ENCODE results near the gene MED20.

MED20 gene

DNA sequence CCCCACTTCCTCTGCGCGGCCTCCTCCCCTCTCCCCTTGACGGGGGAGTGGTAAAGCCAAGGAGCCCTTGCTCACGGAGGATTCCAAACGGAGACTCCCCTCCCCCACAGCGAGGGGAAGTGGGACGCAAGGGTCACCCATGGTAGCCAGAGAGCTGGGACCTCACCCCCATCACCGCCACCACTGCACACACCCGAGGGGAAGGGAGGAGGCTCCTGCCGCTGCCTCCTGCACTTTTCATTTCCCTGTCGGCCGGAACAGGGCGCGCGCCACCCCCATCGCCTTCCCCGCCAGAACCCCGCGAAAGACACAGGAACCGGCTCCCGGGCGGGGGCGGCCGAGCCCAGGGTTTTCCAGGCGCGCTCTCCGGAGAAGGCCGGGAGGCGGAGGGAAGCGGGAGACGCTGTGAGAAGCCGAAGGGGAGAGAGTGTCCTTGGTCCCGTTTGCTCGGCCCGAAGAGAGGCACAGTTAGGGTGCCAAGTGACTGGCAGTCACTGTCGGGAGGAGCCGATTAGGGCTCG is 19.9 kb upstream of the MED20 start:
- peak; percentile 46 for DNase-seq

DNA sequence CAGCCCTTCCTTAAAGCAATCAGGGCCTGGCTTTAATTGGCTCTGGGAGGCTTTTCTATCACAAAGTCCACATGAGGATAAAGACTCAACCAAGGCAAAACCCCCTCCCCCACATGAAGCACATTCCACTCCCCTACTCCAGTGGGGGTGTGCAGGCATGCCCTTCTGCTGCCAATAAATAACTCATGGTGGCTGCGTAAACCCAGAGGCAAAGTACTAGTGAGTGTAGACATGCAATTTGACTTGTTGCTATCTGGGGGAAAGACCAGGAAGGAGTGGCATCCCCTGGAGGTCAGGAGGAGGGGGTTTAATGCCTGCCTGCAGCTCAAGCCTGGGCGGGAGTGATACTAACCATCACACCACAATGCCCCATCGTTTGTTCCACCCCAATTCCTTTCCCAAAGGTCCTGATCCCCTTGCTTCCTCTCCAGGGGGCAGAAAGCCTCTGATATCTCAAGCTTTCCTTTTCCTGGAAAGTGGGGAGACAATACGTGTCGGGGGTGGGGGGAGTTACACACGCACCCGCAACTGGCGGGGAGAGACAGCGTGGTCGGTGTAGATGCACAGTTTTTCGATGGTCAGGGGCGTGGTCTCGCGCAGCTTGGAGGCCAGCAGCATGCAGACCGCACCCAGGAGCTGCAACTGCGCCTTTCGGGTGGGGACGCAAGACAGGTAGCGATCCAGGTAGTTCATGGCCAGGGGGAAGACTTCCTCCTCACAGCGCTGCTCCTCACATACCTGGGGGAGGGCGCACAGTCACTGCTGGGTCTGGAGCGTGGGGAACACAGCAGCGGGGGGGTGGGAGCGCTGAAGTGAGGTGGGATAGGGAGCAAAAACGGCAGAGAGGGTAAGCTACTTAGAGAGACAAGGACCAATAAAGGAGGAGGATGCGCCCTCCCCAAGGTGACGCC is 19.2 kb upstream of the MED20 start:
- peak; percentile 25 for DNase-seq

- DNase-seq: peak; percentile 19
Measured at GRCh38 chr6:41939176-41939847, 18.4 kb upstream of the MED20 start.

- DNase-seq: no peak
Measured at GRCh38 chr6:41938590-41939175, 17.7 kb upstream of the MED20 start.

- DNase-seq: peak; percentile 67
Measured at GRCh38 chr6:41937861-41938574, 17.1 kb upstream of the MED20 start.

GRCh38 chr6:41937472-41937860 is 16.5 kb upstream of the MED20 start:
- DNase-seq: no peak

- DNase-seq: peak; percentile 88
Measured at GRCh38 chr6:41936073-41936837, 15.3 kb upstream of the MED20 start.

DNA sequence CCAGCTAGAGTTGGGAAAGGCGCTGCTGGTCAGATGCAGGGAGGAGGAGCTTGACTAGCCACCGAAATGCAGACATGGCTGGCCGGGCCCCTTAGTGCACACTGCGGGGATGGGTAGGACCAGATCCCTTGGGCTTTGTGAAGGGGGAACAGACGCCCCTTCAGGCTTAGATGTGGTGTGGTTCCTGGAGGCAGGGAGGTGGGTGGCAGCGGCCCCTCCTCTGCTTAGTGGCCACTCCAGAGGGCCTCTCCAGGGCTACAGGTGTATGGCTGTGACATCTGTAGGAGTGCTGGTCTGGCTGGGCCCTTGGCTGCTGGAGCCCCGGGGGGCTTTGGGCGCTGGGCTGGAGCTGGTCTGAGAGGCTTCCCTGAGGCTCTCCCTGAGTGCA is 14.7 kb upstream of the MED20 start:
- DNase-seq: no peak

DNA sequence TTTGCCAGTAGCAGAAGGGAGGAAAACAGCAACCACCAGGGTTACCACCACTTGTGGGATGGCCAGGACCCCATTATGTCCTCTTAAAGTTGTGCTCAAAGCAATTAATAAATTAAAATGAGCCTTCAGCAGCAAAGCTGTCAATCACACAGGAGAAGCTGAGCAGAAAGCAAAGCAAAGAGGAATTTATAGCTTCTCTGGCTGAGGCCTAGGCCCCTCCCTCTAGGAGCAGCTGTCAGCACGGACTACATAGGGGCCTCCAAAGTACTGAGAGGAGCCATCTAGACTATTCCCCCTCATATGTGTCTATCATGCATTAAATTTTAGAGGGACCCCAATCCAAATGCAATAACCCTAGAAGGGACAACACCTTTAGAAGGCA is 14.2 kb upstream of the MED20 start:
- DNase-seq: no peak

DNA sequence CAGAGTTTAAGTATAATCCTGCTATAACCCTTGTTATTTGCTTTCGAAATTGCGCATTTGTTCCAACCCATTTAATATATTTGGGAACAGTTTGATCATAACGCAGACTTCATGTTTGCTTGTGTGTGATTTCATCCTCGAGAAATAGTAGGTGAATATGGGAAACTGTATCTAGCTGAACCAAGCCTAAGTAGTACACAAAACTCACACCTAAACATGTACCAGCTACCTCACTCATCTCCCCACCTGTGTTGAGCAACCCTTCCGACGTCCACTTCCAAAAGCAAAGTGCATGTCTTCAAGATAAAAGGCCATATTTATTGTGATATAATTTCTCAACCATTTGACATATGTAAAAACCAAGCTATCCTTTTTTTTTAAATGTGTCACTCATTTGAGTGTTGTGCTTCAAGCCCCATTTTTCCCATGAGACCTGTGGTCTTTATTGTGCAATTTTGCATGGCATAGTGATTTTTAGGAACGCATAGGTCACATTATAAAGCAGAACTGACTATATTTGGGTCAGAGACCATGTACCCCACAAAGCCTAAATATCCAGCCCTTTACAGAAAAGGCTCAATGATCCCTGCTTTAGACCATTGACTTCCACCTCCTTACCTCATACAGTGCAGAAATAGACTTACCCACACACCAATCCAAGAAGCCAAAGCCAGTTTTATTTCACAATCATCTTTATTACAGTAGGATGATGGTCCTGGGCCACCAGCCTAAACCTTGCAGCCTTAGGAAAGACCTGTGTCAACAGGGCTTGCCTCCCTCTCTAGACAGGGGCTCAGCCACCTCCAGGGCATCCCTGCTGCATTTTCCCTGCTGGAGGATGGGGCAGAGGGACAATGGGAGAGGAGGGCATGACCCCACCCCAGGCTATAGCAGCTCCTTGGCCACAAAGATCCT is 13.6 kb upstream of the MED20 start:
- DNase-seq: no peak

GRCh38 chr6:41932378-41932777 is 11.4 kb upstream of the MED20 start:
- no peak for DNase-seq

DNA sequence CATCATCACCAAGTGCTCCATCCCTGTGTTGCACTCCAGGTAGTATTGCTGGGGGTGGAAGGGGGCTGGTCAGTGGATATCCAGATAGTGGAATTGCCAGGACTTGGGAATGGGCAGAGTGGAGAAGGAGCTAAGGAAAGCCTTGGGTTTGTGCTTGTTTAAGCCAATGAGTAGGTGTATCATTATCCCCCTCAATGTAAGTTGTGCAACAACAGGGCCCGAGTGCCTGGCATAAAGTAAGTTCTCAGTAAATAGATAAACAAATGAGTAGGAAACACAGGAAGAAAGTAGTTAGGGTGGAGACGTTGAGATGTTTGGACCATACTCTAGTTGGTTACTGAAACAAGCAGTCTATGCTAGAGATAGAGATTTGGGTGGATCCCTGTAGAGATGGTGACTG is 10.9 kb upstream of the MED20 start:
- no peak for DNase-seq

DNA sequence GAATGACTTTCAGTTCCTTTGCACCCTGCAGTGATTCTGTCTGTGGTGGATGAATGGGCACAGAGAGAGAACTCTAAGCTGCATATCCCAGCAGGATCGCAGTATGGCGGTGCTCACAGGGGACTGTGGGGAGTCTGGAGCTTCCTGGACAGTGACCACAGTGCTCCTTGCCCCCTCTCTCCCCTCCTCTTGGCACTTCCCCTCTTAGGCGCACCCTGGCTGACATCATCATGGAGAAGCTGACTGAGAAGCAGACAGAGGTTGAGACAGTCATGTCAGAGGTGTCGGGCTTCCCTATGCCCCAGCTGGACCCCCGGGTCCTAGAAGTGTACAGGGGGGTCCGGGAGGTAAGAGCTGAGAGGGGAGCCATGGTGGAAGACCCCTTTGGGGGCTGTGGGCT is 9.0 kb upstream of the MED20 start:
- DNase-seq: no peak

- DNase-seq: no peak
Measured at GRCh38 chr6:41927253-41927652, 6.3 kb upstream of the MED20 start.

DNA sequence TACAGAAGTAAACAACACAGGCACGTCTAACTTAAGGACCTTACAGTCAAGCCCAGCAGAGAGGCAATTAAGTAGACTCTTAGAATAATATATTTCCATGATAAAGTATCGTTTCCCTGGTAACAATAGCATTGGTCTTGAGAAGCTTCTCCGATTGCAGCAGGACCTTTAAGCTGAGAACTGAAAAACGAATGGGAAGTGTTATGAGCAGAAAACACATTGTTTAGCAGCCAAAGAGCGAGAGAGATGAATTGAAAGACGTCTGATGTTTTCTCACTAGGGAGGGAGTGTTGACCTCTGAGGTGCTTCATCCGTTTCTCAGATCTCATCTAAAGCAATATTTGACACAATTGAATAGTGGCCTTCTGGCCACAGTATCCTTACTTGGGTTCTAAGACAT is 1.2 kb upstream of the MED20 start:
- no peak for DNase-seq

- no peak for DNase-seq
Measured at GRCh38 chr6:41921712-41921998, 716 bp upstream of the MED20 start.

DNA sequence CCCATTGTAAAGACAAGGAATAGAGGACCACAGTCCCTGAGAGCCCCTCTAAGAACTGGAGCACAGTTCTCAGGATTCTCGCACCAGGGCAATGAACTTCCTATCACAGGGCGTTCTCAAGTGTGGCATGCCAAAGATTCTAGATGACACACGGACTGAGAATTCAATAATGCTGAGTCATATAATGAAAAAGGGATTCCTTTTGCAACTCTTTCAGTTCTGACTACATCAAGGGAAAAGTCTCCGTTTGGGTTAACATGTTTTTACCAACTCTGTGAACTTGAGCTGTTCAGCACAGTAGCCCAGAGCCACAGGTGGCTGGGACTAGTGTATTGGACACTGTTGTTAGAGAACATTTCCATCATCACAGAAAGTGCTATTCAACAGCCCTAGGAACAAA is 3.4 kb downstream of the MED20 start:
- no peak for DNase-seq

DNA sequence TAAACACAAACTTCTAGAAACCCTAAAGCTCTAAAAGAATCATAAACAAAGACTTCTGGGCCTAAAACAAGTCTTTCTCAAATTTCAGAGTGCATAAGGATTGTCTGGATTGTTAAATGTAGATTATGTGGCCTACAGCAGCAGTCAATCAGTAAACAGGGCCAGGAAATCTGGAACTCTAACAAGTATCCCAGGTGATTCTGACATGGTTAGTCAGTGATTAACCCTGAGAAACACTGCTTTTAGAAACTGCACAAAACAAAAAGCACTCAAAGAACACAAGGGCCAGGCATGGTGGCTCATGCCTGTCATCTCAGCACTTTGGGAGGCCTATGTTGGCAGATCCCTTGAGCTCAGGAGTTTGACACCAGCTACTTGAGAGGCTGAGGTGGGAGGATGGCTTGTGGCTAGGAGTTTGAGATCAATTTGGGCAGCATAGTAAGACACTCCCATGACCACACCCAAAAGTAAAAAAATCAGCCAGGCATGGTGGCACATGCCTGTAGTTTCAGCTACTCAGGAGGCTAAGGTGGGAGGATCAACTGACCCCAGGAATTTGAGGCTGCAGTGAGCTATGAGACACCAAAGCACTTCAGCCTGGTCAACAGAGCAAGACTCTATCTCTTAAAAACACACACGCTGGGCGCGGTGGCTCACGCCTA is 5.9 kb downstream of the MED20 start:
- DNase-seq: no peak

DNA sequence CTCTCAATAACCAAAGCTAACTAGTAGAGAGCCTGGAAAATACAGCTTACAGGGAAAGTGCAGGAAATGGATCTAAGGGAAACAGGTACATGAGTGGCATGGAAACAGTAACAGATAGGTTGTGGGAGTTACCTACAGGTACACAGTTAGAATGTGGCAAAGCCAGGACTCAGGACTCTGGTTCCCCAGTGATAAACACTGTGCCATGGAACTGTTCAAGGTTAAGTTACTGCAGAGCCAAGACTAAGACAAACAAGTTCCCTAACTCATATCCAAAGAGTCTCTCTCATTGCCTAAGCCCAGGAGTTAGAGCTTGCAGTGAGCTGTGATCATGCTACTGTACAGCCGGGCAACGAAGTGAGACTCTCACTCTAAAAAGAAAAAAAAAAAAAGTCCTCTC is 6.6 kb downstream of the MED20 start:
- no peak for DNase-seq

- DNase-seq: no peak
Measured at GRCh38 chr6:41909727-41910126, 11.2 kb downstream of the MED20 start.

All from CD4-positive, alpha-beta T cell treated with Interleukin-12 subunit alpha and Interleukin-12 subunit beta, for 1 hour (primary cell).